HG02642 (cell line): Measurements from ENCODE around the gene TPSG1.

Source experiments
- ATAC-seq: cut with Tn5 transposase; IDR thresholded peaks from one replicate; pipeline ENCODE4 v1.9.1; 2021; ENCODE audit warnings: mild to moderate bottlenecking; ENCODE audit not compliant: unreplicated experiment, poor library complexity

Gene TPSG1

GRCh38 chr16:1181404-1182315 lies 43.4 kb downstream of the TPSG1 start:
- ATAC-seq, result no peak

DNA sequence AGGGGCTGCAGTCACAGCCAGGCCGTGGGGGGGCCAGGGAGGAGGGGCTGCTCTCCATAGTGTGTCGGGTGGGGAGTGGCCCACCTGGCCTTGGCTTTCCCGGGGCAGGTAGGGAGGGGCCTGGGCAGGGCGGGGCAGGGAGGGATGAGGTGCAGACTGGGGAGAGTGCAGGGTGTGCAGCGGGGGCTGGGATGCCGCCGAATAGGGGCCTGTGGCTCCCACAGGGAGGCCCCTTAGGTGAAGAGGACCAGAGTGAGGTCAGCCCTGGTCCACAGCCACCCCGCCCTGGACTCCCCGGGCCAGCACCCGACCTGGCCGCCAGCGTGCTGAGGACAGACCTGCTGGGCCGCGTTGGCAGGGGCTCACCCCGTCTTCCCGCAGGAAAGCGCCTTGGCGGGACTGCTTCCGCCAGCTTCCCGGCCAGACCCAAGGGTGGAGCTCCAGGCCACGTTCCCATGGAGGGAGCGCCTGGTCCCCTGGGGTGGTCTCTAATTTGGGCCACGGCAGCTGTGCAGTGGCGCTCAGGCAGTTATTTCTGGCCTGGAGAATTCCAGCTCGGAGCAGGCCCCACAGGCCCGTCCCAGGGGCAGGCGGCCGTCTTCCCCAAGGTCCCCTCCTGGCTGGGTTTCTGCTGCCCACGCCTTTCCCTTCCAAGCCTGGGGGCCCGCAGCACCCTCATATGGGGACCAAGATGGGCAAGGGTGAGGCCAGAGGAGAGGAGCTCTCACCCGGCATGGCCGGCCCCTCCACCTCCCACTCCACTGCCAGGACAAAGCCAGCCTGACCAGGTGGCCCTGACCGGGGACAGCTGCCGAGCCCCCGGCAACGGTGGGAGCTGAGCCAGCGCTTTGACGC lies 44.3 kb downstream of the TPSG1 start:
- ATAC-seq, result no peak

DNA sequence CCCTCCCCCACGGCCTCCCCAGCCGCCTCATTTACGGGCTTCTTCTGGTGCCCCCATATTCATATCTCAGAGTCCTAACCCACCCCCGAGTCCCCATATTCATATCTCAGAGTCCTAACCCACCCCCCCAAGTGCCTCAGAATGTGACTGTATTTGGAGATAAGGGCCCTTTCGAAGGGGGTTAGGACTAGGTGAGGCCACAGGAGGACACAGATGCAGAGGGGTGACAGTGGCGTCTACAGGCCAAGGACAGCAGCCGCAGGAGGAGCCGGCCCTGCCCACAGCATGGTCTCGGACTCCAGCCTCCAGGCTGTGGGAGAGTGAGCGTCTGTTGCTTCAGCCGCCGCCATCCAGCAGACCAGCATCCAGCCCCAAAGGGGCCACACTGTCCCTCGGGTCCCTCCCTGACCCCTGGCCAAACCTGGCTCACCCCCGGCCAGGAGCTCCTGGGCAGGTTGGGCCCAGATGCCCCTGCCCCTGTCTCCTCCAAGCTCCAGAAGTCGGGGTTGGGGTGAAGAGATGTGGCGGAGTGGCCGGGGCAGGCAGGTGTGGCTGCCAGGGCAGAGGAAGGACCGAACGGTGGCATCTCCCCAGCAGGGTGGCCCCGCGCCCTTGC lies 46.7 kb downstream of the TPSG1 start:
- ATAC-seq, result no peak

- no peak for ATAC-seq
These were observed 47.3 kb downstream of the TPSG1 start for GRCh38 chr16:1177750-1178149.

DNA sequence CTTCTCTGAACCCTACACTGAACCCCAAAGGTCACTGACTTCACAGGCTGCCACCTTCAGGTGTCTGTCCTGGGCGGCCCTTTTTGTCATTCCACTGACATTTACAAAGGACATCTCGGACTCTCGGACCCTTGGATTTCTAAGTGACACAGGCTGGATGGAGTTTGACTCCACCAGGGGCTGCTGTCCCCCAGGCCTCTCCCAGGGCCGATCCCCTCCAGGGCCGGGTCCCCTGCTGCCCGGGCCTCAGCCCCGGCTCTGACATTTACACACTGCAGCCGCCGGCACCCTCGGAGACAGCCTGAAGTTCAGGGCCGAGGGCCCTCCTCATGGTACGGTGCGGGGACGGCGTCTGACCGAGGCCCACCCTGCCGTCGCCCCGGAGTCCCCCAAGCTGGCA lies 48.0 kb downstream of the TPSG1 start:
- no peak for ATAC-seq

DNA sequence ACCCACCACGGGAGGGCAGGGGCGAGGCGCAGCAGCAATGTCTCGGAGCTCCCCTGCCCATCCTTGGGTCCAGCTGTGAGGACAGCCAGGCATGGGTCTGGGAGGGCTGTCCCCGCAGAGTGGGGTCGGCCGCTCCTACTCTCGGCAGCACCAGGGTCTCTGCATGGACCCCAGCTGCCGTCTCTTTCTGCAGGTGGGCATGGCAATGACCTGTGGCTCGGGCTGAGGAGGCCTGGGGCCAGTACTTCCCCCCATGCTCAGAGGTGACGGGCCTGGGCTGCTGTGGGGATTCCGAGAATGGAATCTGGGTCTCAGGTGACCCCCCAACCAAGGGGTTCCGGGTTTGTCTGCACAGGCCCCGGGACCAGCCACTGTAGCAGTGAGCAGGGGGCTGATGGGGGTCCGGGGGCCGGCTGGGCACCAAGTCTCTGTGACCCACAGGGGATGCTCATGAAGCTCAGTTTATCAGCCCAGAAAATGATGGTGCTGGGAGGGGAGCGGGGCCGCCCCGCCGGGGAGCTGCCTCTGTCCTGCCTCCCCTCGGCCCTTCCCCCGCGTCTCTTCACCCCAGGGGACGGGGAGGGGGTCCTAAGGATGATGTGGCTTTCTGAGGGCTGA lies 48.7 kb downstream of the TPSG1 start:
- no peak for ATAC-seq

- ATAC-seq, result no peak
These were observed 49.3 kb downstream of the TPSG1 start for GRCh38 chr16:1175566-1176279.

- no peak for ATAC-seq
These were observed 50.4 kb downstream of the TPSG1 start for GRCh38 chr16:1174477-1175357.

- no peak for ATAC-seq
These were observed 51.1 kb downstream of the TPSG1 start for GRCh38 chr16:1173788-1174451.

DNA sequence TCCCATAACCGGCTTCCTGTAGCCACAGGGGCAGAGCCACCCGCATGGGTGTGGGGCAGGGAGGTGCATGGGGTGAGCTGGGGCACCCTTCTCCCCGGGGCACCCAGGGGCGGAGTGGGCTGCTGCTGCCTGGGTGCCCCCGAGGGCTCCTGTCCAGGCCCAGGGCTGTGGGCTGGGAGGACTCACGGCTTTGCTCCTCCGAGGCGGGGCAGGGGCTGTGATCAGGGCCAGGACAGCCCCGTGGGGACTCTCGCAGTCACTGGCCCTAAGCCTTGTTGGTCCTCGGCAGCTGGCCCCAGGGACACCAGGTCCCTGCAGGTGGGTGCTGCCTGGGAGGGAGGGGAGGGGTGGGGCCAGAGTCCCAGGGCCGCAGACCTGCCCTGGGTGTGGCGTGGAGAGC lies 52.4 kb downstream of the TPSG1 start:
- no peak for ATAC-seq

- no peak for ATAC-seq
These were observed 53.1 kb downstream of the TPSG1 start for GRCh38 chr16:1171854-1172428.
